ENCODE measurements around the gene LAMA2.

LAMA2 gene

DNA sequence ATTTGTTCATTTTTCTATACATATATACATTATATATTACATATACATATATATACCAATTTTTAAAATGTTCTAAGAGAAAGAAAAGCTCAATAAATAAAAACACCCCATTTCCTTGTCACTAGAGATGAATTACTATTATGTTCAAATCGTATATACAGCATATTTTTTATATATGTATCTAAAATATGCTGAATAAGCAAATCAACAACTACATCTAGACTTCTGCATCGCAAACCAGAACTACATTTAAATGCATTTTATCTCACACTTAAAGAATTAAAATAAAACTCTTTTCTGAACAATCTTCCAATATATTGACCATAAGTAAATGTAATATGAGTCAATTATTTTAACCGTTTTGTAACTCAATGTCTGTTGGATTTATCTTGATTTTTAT lies 133.9 kb downstream of the LAMA2 start:
- no peak overlapping the region for H3K14ac ChIP-seq (ENCODE audit: low read length in 2 of 2)
- no peak overlapping the region for H3K4ac ChIP-seq (ENCODE audit: low read depth in 1 of 2, low read length in 2 of 2)
- no peaks in the 10 kb centered on the region for H3K36me3 ChIP-seq (ENCODE audit: control insufficient read depth in 1 of 2, insufficient read depth in 2 of 2, low read depth in 1 of 2, low read length in 2 of 2)
- H3K27me3 ChIP-seq (ENCODE audit: control insufficient read depth in 1 of 2, insufficient read depth in 1 of 2, low read length in 2 of 2): no peaks in the 10 kb centered on the region
- H3K27ac ChIP-seq (ENCODE audit: low read length, poor library complexity, severe bottlenecking): no peak overlapping the region
- no CpG with 5 or more reads among the region's 3 CpGs for WGBS
- no peak overlapping the region for H3K9ac ChIP-seq (ENCODE audit: low read length)
- H3K23ac ChIP-seq (ENCODE audit: low read length in 2 of 2): no peak overlapping the region
- no peak overlapping the region for H2AK5ac ChIP-seq (ENCODE audit: low read length, severe bottlenecking)
- no peak overlapping the region for H4K91ac ChIP-seq (ENCODE audit: low read length)
- H2BK12ac ChIP-seq (ENCODE audit: low read length in 2 of 2): no peak overlapping the region
- no peaks in the 10 kb centered on the region for H3K79me1 ChIP-seq (replicated peaks; ENCODE audit: low read length, poor library complexity, severe bottlenecking)
- H2BK5ac ChIP-seq (ENCODE audit: low read depth, low read length, poor library complexity, severe bottlenecking): no peak overlapping the region
- H3K4me3 ChIP-seq (ENCODE audit: insufficient read depth in 1 of 2, low read depth in 1 of 2, low read length in 2 of 2): no peak overlapping the region
- no peak overlapping the region for H2AFZ ChIP-seq (ENCODE audit: low read depth, low read length)
- DNase-seq: no peak
- no peaks in the 10 kb centered on the region for H3K4me1 ChIP-seq (ENCODE audit: control insufficient read depth, insufficient read depth, low read depth, low read length)
- H3K18ac ChIP-seq (ENCODE audit: low read depth in 1 of 2, low read length in 2 of 2): no peak overlapping the region
- no peak overlapping the region for H2BK120ac ChIP-seq (ENCODE audit: low read depth, low read length)
- H3K9me3 ChIP-seq (ENCODE audit: control insufficient read depth, low read length): peaks cover 4% of the 10 kb centered on the region
- no peak overlapping the region for H3K4me2 ChIP-seq (ENCODE audit: low read length, poor library complexity, severe bottlenecking)
- H4K8ac ChIP-seq (ENCODE audit: low read length): no peak overlapping the region
- H2BK15ac ChIP-seq (ENCODE audit: low read depth, poor library complexity, severe bottlenecking): no peak overlapping the region

DNA sequence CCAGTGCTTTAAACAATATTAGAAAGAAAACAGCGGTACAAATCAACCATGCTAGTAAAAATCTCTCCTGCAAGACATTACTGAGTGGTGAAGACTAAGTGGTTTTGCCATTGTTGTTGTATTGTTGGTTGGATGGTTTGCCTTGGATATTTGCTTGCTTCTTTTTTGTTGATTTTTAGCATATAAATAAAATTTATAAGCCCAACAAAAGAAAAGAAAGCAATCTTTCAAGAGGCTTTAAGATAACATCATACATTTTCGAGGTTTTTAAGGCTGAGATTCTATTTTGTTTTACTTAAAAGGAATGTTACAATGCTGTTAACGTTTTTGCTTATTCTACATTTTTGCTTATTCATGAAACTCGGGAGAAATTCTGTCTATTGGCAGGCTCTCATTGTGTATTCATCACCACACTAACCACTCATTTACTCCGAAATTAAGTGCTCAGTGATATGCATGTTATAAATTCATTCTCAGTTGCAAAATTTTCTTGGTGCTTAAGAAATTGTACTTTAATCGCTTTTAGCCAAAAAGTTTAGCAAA lies 139.1 kb downstream of the LAMA2 start:
- H3K9me3 ChIP-seq (ENCODE audit: control insufficient read depth, low read length): peaks cover 4% of the 10 kb centered on the region
- H2BK12ac ChIP-seq (ENCODE audit: low read length in 2 of 2): no peak overlapping the region
- no peaks in the 10 kb centered on the region for H3K36me3 ChIP-seq (ENCODE audit: control insufficient read depth in 1 of 2, insufficient read depth in 2 of 2, low read depth in 1 of 2, low read length in 2 of 2)
- no peak overlapping the region for H2BK15ac ChIP-seq (ENCODE audit: low read depth, poor library complexity, severe bottlenecking)
- H3K27ac ChIP-seq (ENCODE audit: low read length, poor library complexity, severe bottlenecking): no peak overlapping the region
- H4K91ac ChIP-seq (ENCODE audit: low read length): no peak overlapping the region
- H3K4me1 ChIP-seq (ENCODE audit: control insufficient read depth, insufficient read depth, low read depth, low read length): no peaks in the 10 kb centered on the region
- H3K27me3 ChIP-seq (ENCODE audit: control insufficient read depth in 1 of 2, insufficient read depth in 1 of 2, low read length in 2 of 2): no peaks in the 10 kb centered on the region
- H3K79me1 ChIP-seq (replicated peaks; ENCODE audit: low read length, poor library complexity, severe bottlenecking): no peaks in the 10 kb centered on the region
- DNase-seq: no peak
- H3K4ac ChIP-seq (ENCODE audit: low read depth in 1 of 2, low read length in 2 of 2): no peak overlapping the region
- 100% methylated on average over 1 of the region's 6 CpGs for WGBS
- no peak overlapping the region for H3K4me3 ChIP-seq (ENCODE audit: insufficient read depth in 1 of 2, low read depth in 1 of 2, low read length in 2 of 2)
- no peak overlapping the region for H4K8ac ChIP-seq (ENCODE audit: low read length)
- H2AK5ac ChIP-seq (ENCODE audit: low read length, severe bottlenecking): no peak overlapping the region
- H3K14ac ChIP-seq (ENCODE audit: low read length in 2 of 2): no peak overlapping the region
- H3K9ac ChIP-seq (ENCODE audit: low read length): no peak overlapping the region
- H3K18ac ChIP-seq (ENCODE audit: low read depth in 1 of 2, low read length in 2 of 2): no peak overlapping the region
- H2AFZ ChIP-seq (ENCODE audit: low read depth, low read length): no peak overlapping the region
- no peak overlapping the region for H2BK120ac ChIP-seq (ENCODE audit: low read depth, low read length)
- H3K4me2 ChIP-seq (ENCODE audit: low read length, poor library complexity, severe bottlenecking): no peak overlapping the region
- H3K23ac ChIP-seq (ENCODE audit: low read length in 2 of 2): no peak overlapping the region
- no peak overlapping the region for H2BK5ac ChIP-seq (ENCODE audit: low read depth, low read length, poor library complexity, severe bottlenecking)

DNA sequence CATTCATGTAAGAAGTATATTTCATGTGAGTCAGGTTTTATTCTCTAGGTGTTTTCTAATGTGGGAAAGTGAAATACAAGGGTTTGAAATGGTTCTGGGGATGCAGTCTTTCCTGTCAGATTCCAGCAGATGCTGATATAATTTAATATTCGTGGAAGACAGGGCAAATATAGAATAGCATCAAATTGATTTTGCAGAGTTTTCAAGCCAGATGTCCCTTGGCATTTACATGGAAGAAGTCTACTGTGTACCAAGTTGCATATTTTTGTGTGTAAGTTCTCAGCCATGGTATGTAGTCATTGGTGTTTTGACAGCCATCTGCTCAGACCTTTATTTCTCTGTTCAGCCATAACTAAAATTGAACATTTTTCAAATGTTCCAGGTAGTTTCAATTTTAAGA lies 143.7 kb downstream of the LAMA2 start:
- Histone ChIP-seq H2BK120ac (ENCODE audit: low read depth, low read length) (no peak overlapping the region), H3K27ac (ENCODE audit: low read length, poor library complexity, severe bottlenecking) (no peak overlapping the region), H3K4me3 (ENCODE audit: insufficient read depth in 1 of 2, low read depth in 1 of 2, low read length in 2 of 2) (no peak overlapping the region), H4K8ac (ENCODE audit: low read length) (no peak overlapping the region), H2AFZ (ENCODE audit: low read depth, low read length) (no peak overlapping the region), H4K91ac (ENCODE audit: low read length) (no peak overlapping the region), H3K4me1 (ENCODE audit: control insufficient read depth, insufficient read depth, low read depth, low read length) (no peaks in the 10 kb centered on the region), H3K14ac (ENCODE audit: low read length in 2 of 2) (no peak overlapping the region), H3K18ac (ENCODE audit: low read depth in 1 of 2, low read length in 2 of 2) (no peak overlapping the region), H3K36me3 (ENCODE audit: control insufficient read depth in 1 of 2, insufficient read depth in 2 of 2, low read depth in 1 of 2, low read length in 2 of 2) (no peaks in the 10 kb centered on the region), H2BK5ac (ENCODE audit: low read depth, low read length, poor library complexity, severe bottlenecking) (no peak overlapping the region), H3K27me3 (ENCODE audit: control insufficient read depth in 1 of 2, insufficient read depth in 1 of 2, low read length in 2 of 2) (no peaks in the 10 kb centered on the region), H3K9me3 (ENCODE audit: control insufficient read depth, low read length) (no peaks in the 10 kb centered on the region), H2BK15ac (ENCODE audit: low read depth, poor library complexity, severe bottlenecking) (no peak overlapping the region), H3K4me2 (ENCODE audit: low read length, poor library complexity, severe bottlenecking) (no peak overlapping the region), H3K79me1 (replicated peaks; ENCODE audit: low read length, poor library complexity, severe bottlenecking) (no peaks in the 10 kb centered on the region), H3K9ac (ENCODE audit: low read length) (no peak overlapping the region), H3K23ac (ENCODE audit: low read length in 2 of 2) (no peak overlapping the region), H2BK12ac (ENCODE audit: low read length in 2 of 2) (no peak overlapping the region), H3K4ac (ENCODE audit: low read depth in 1 of 2, low read length in 2 of 2) (no peak overlapping the region), H2AK5ac (ENCODE audit: low read length, severe bottlenecking) (no peak overlapping the region)
- 100% methylated on average over 1 of the region's 1 CpG for WGBS
- no peak for DNase-seq

DNA sequence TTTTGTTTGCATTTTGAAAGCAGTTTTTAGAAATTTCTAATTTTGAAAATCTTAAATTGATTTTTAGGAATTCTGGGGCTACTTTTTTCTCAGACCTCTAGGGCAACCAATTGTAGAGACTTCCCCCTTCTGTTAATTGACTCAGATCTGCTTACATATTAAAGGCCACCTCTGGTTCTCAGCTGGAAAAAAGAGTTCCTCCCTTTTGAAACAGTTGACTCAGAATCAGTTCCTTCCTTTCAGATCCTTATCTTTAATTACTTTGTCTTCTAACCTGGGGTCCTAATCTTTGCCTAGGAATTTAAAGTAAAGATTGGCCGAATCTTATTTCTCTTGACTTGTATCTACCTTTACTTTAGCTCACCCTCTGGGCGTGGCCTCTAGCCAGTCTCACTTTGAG lies 146.8 kb downstream of the LAMA2 start:
- Histone ChIP-seq H4K8ac (ENCODE audit: low read length) (no peak overlapping the region), H3K4me2 (ENCODE audit: low read length, poor library complexity, severe bottlenecking) (no peak overlapping the region), H3K9me3 (ENCODE audit: control insufficient read depth, low read length) (no peaks in the 10 kb centered on the region), H2AK5ac (ENCODE audit: low read length, severe bottlenecking) (no peak overlapping the region), H3K23ac (ENCODE audit: low read length in 2 of 2) (no peak overlapping the region), H2AFZ (ENCODE audit: low read depth, low read length) (no peak overlapping the region), H2BK12ac (ENCODE audit: low read length in 2 of 2) (no peak overlapping the region), H2BK15ac (ENCODE audit: low read depth, poor library complexity, severe bottlenecking) (no peak overlapping the region), H3K4ac (ENCODE audit: low read depth in 1 of 2, low read length in 2 of 2) (no peak overlapping the region), H3K79me1 (replicated peaks; ENCODE audit: low read length, poor library complexity, severe bottlenecking) (no peaks in the 10 kb centered on the region), H4K91ac (ENCODE audit: low read length) (no peak overlapping the region), H3K36me3 (ENCODE audit: control insufficient read depth in 1 of 2, insufficient read depth in 2 of 2, low read depth in 1 of 2, low read length in 2 of 2) (no peaks in the 10 kb centered on the region), H3K4me1 (ENCODE audit: control insufficient read depth, insufficient read depth, low read depth, low read length) (no peaks in the 10 kb centered on the region), H2BK120ac (ENCODE audit: low read depth, low read length) (no peak overlapping the region), H3K14ac (ENCODE audit: low read length in 2 of 2) (no peak overlapping the region), H2BK5ac (ENCODE audit: low read depth, low read length, poor library complexity, severe bottlenecking) (no peak overlapping the region), H3K9ac (ENCODE audit: low read length) (no peak overlapping the region), H3K18ac (ENCODE audit: low read depth in 1 of 2, low read length in 2 of 2) (no peak overlapping the region), H3K4me3 (ENCODE audit: insufficient read depth in 1 of 2, low read depth in 1 of 2, low read length in 2 of 2) (no peak overlapping the region), H3K27ac (ENCODE audit: low read length, poor library complexity, severe bottlenecking) (no peak overlapping the region), H3K27me3 (ENCODE audit: control insufficient read depth in 1 of 2, insufficient read depth in 1 of 2, low read length in 2 of 2) (no peaks in the 10 kb centered on the region)
- DNase-seq: peak; percentile 13
- 17% methylated on average over 1 of the region's 2 CpGs for WGBS

Data from mesenchymal stem cell (in vitro differentiated cells and primary cell).